Natural killer cell treated with Interleukin-12 subunit alpha and Interleukin-12 subunit beta and Interleukin-15 and Interleukin-18, amount 100 ng/mL, for 72 hours (primary cell): Measurements from ENCODE around the gene VANGL2. TPM values are rescaled to one million over a fixed set of nuclear protein-coding genes. Genes with fewer than 3 reads are reported as not detected.

Experiments used
- ATAC-seq, 2 donors: fragments of 150-1000 bp; cut with Tn5 transposase in 1 of 2; sonication (Bioruptor Pico), chemical (Tn5 transposase) in 1 of 2; 2 replicates each; pipeline ENCODE4 v1.10.0; 2021
- DNase-seq: peaks from one replicate; pipeline ENCODE4 v3.0.0; 2022; ENCODE audit warnings: low spot score
- H3K27ac Mint-ChIP-seq, 2 donors: 1 replicate in 1 of 2; 2 replicates in 1 of 2; pipeline ENCODE4 v1.8.0; 2022; ENCODE audit warnings: mixed read lengths in 2 of 2, mild to moderate bottlenecking in 1 of 2, moderate library complexity in 1 of 2
- H3K27me3 Mint-ChIP-seq, 2 donors: 1 replicate in 1 of 2; 2 replicates in 1 of 2; pipeline ENCODE4 v1.8.0; 2022; ENCODE audit warnings: mixed read lengths in 2 of 2
- H3K36me3 Mint-ChIP-seq: one replicate; pipeline ENCODE4 v1.8.0; 2022; ENCODE audit warnings: mixed read lengths
- H3K4me1 Mint-ChIP-seq, 2 donors: 1 replicate in 1 of 2; 2 replicates in 1 of 2; pipeline ENCODE4 v1.8.0; 2022; ENCODE audit warnings: low read depth in 2 of 2, mixed read lengths in 2 of 2, mild to moderate bottlenecking in 1 of 2
- H3K4me3 Mint-ChIP-seq: one replicate; pipeline ENCODE4 v1.8.0; 2022; ENCODE audit warnings: mixed read lengths
- H3K9me3 Mint-ChIP-seq: 2 replicates; pipeline ENCODE4 v1.8.0; 2022; ENCODE audit warnings: mixed read lengths
- total RNA-seq, 2 donors: library from RNA; stranded (reverse); gene quantifications; one replicate each; pipeline ENCODE4 v1.2.3, GENCODE V29; 2022

The VANGL2 gene
- total RNA-seq, 2 donors from 2014 or later, result not detected

- peaks cover 76 to 77% of the 10 kb centered on the region in 2 donors for H3K4me1 Mint-ChIP-seq
- DNase-seq (peak; percentile 81), ATAC-seq (peak; percentile 83 to 89)
- peaks cover 10% of the 10 kb centered on the region for H3K9me3 Mint-ChIP-seq
- peak overlapping the region; percentile 98 for H3K27ac Mint-ChIP-seq
- H3K4me3 Mint-ChIP-seq, result peak overlapping the region; percentile 87
- no peaks in the 10 kb centered on the region for H3K27me3 Mint-ChIP-seq
- H3K36me3 Mint-ChIP-seq, result peaks cover 19% of the 10 kb centered on the region
Observed at GRCh38 chr1:160432371-160432786, 32.0 kb downstream of the VANGL2 start.

DNA sequence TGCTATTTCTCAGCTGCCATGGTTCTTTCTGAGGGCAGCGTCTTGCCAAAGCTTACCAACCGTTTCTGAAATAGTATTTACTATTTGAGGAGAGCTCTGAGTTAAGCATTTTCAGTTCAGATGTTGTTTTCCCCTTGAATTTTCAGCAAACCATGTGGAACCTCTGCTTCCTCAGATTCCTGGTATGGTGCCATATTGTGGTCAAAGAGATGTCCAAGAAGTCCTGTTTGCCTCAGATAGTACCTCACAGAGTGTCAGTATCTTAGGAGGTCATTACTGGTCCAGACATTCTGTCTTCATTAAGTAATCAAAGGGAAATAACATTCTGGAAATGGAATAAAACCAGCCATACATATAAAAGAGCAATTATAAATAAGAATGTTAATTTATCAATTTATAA lies 36.6 kb downstream of the VANGL2 start:
- H3K36me3 Mint-ChIP-seq, result peaks cover 19% of the 10 kb centered on the region
- peaks cover 10% of the 10 kb centered on the region for H3K9me3 Mint-ChIP-seq
- H3K27ac Mint-ChIP-seq, result peak overlapping the region; percentile 92 to 98
- ATAC-seq (no peak), DNase-seq (no peak)
- no peaks in the 10 kb centered on the region for H3K27me3 Mint-ChIP-seq
- H3K4me3 Mint-ChIP-seq, result peak overlapping the region; percentile 80
- H3K4me1 Mint-ChIP-seq, result peaks cover 50 to 54% of the 10 kb centered on the region in 2 donors

GRCh38 chr1:160437432-160438316 lies 37.3 kb downstream of the VANGL2 start:
- no peaks in the 10 kb centered on the region for H3K27me3 Mint-ChIP-seq
- H3K36me3 Mint-ChIP-seq, result peaks cover 19% of the 10 kb centered on the region
- peak overlapping the region; percentile 80 for H3K4me3 Mint-ChIP-seq
- DNase-seq, result no peak
- ATAC-seq, result peak; percentile 91 to 93
- peaks cover 10% of the 10 kb centered on the region for H3K9me3 Mint-ChIP-seq
- H3K27ac Mint-ChIP-seq, result peak overlapping the region; percentile 92 to 98
- H3K4me1 Mint-ChIP-seq, result peaks cover 46 to 50% of the 10 kb centered on the region in 2 donors

DNA sequence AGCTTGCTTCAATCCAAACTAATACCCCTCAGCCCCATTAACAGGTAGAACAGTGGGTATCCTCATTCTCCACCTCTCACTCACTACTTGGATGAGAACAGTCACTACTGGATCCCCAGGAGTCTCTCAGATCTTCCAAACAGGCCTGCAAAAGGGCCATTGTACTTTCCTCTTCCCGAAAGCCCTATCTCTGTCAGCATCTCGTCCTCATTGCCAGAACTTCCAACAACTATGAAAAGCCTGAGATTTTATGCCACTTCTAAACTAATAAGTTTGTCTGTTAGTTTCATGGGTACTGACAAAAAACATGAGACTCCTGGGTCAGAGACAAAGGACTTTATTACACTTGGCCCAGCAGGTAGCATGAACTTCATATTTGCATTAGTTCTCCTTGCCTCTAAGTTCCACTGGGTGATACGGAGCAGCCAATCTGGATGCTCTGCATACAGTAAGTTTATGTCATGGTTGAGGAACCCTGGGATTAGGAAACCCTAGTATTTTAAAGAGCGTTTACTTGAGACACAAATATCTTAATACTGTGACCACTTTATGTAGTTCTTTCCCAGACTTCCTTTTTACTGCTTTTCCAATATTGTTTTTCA lies 38.1 kb downstream of the VANGL2 start:
- DNase-seq (no peak), ATAC-seq (no peak)
- no peaks in the 10 kb centered on the region for H3K27me3 Mint-ChIP-seq
- peaks cover 15% of the 10 kb centered on the region for H3K36me3 Mint-ChIP-seq
- H3K4me1 Mint-ChIP-seq, result peaks cover 38 to 46% of the 10 kb centered on the region in 2 donors
- H3K27ac Mint-ChIP-seq, result peak overlapping the region; percentile 92 to 98
- H3K4me3 Mint-ChIP-seq, result peak overlapping the region; percentile 80
- peaks cover 8% of the 10 kb centered on the region for H3K9me3 Mint-ChIP-seq

GRCh38 chr1:160438935-160439334 lies 38.6 kb downstream of the VANGL2 start:
- ATAC-seq, result no peak
- Mint-ChIP-seq H3K4me1 (peaks cover 38 to 46% of the 10 kb centered on the region in 2 donors), H3K36me3 (peaks cover 12% of the 10 kb centered on the region), H3K4me3 (peak overlapping the region; percentile 80), H3K27me3 (no peaks in the 10 kb centered on the region), H3K27ac (peak overlapping the region; percentile 92 to 98), H3K9me3 (peaks cover 7% of the 10 kb centered on the region)
- DNase-seq, result no peak

GRCh38 chr1:160439718-160440117 lies 39.4 kb downstream of the VANGL2 start:
- H3K4me1 Mint-ChIP-seq, result peaks cover 33 to 40% of the 10 kb centered on the region in 2 donors
- DNase-seq, result no peak
- H3K4me3 Mint-ChIP-seq, result no peak overlapping the region
- no peaks in the 10 kb centered on the region for H3K27me3 Mint-ChIP-seq
- peaks cover 4% of the 10 kb centered on the region for H3K36me3 Mint-ChIP-seq
- no peak for ATAC-seq
- no peak overlapping the region for H3K27ac Mint-ChIP-seq
- H3K9me3 Mint-ChIP-seq, result peaks cover 4% of the 10 kb centered on the region

- Mint-ChIP-seq H3K4me1 (peaks cover 13 to 22% of the 10 kb centered on the region in 2 donors), H3K27ac (no peak overlapping the region), H3K9me3 (no peaks in the 10 kb centered on the region), H3K36me3 (no peaks in the 10 kb centered on the region), H3K27me3 (no peaks in the 10 kb centered on the region), H3K4me3 (no peak overlapping the region)
- DNase-seq (no peak), ATAC-seq (no peak)
Observed at GRCh38 chr1:160446945-160447600, 46.7 kb downstream of the VANGL2 start.

DNA sequence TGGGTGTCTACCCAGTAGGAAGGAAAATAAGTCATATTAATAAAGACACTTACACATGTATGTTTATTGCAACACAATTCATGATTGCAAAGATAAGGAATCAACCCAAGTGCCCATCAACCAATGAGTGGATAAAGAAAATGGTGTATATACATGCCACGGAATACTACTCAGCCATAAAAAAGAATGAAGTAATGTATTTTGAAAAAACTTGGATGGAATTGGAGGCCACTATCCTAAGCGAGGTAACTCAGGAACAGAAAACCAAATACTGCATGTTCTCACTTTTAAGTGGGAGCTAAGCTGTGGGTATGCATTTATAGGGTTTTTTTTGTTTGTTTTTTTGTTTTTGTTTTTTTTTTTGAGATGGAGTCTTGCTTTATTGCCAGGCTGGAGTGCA lies 49.1 kb downstream of the VANGL2 start:
- Mint-ChIP-seq H3K4me1 (peaks cover 4 to 24% of the 10 kb centered on the region in 2 donors), H3K4me3 (no peak overlapping the region), H3K27me3 (no peaks in the 10 kb centered on the region), H3K27ac (no peak overlapping the region), H3K9me3 (no peaks in the 10 kb centered on the region), H3K36me3 (no peaks in the 10 kb centered on the region)
- DNase-seq (no peak), ATAC-seq (no peak)

- no peaks in the 10 kb centered on the region for H3K27me3 Mint-ChIP-seq
- no peaks in the 10 kb centered on the region for H3K9me3 Mint-ChIP-seq
- no peak overlapping the region for H3K4me3 Mint-ChIP-seq
- DNase-seq (no peak), ATAC-seq (no peak)
- H3K36me3 Mint-ChIP-seq, result no peaks in the 10 kb centered on the region
- H3K27ac Mint-ChIP-seq, result peak overlapping the region; percentile 31 to 56
- peaks cover 4 to 24% of the 10 kb centered on the region in 2 donors for H3K4me1 Mint-ChIP-seq
Observed at GRCh38 chr1:160451119-160451858, 50.9 kb downstream of the VANGL2 start.

DNA sequence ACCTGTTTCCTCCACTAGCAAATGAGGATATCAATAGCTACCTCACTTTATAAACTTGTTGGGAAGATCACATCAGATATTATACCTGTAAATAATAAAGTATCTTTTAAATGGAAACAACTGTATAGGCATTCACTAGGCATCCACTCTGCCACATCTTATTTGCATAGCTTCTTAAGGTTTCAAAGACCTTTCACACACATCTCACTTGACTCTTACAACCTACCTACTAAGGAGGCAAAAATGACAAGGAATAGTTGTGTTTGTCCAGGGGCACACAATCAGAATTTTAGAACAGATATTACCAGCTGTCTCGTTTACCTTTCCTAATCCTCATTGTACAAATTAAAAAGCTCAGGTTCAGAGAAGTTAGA lies 51.5 kb downstream of the VANGL2 start:
- Mint-ChIP-seq H3K36me3 (no peaks in the 10 kb centered on the region), H3K27ac (peak overlapping the region in 1 of 2 donors; percentile 56), H3K4me3 (no peak overlapping the region), H3K9me3 (no peaks in the 10 kb centered on the region), H3K4me1 (peaks cover 4 to 24% of the 10 kb centered on the region in 2 donors), H3K27me3 (no peaks in the 10 kb centered on the region)
- no peak for ATAC-seq
- DNase-seq, result no peak

DNA sequence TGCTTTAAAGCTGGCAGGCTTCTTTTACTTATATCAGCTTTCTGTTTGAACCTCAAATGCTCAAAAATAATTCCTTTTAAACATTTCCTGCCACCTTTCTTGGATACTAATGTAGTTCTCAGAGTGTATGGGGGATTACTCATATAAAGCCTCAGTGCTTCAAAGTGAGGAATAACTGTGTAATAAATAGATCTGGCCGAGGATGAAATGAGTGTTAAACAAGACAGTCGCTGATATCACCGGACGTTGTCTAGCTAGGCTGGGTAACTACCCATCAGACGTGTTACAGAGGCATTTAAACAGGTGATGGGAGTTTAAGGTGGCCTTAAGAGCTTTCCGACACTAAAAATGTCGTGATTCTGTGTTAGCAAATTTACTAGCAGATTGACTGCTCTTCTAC lies 53.1 kb downstream of the VANGL2 start:
- no peaks in the 10 kb centered on the region for H3K36me3 Mint-ChIP-seq
- no peak for DNase-seq
- peak overlapping the region; percentile 61 for H3K4me3 Mint-ChIP-seq
- peak in 1 of 2 donors; percentile 88 for ATAC-seq
- no peaks in the 10 kb centered on the region for H3K9me3 Mint-ChIP-seq
- peaks cover 4 to 18% of the 10 kb centered on the region in 2 donors for H3K4me1 Mint-ChIP-seq
- H3K27ac Mint-ChIP-seq, result peak overlapping the region; percentile 56 to 72
- H3K27me3 Mint-ChIP-seq, result no peaks in the 10 kb centered on the region

DNA sequence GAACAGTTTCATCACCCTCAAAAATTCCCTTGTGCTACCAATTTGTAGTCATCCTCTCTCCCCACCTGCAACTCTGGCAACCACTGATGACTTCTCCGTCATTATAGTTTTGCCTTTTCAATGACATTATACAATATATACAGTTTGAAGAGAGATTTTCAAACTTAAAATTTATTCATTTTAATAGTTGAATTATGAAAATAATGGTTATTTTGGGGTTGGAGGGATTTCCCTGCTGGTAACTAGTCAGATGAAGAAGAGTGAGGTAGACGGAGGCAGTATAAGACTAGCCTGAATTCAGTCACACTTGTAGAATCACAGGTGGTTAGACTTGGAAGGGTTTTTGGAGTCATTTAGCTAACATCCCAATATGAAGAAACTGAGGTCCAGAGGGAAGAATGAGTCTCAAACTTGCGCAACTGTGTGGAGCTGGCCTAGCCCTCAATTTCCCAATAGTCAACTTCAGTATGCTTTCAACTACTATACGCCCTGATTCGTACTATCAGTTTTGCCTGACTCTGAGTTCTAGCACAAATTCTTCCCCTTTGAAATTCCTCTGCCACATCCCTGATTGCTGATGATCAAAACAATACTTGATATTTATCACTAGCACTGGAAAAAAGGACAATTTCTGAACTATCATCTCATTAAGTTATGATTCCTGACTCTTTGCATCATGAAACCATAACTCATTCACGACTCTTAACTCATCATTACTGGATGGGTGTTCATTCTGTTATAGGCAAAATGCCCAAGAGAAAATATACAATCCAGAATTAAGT lies 54.2 kb downstream of the VANGL2 start:
- Mint-ChIP-seq H3K36me3 (no peaks in the 10 kb centered on the region), H3K27me3 (no peaks in the 10 kb centered on the region), H3K4me3 (peak overlapping the region; percentile 17), H3K9me3 (no peaks in the 10 kb centered on the region), H3K4me1 (peaks cover 4 to 18% of the 10 kb centered on the region in 2 donors), H3K27ac (peak overlapping the region; percentile 20 to 22)
- DNase-seq, result no peak
- ATAC-seq, result peak in 1 of 2 donors; percentile 79

GRCh38 chr1:160455153-160455517 lies 54.8 kb downstream of the VANGL2 start:
- ATAC-seq (no peak), DNase-seq (no peak)
- no peak overlapping the region for H3K4me3 Mint-ChIP-seq
- no peaks in the 10 kb centered on the region for H3K27me3 Mint-ChIP-seq
- no peaks in the 10 kb centered on the region for H3K36me3 Mint-ChIP-seq
- peaks cover 4 to 18% of the 10 kb centered on the region in 2 donors for H3K4me1 Mint-ChIP-seq
- no peaks in the 10 kb centered on the region for H3K9me3 Mint-ChIP-seq
- peak overlapping the region; percentile 20 to 22 for H3K27ac Mint-ChIP-seq
